OCI-LY1 (cell line): ENCODE results near the gene SLC12A5.

ENCODE experiments used
- H2AFZ ChIP-seq: fragments of 200-600 bp; sonication (generic), shearing (Covaris generic); 2 replicates; pipeline ENCODE4 v1.6.0; 2014; ENCODE audit warnings: antibody characterized with exemption, mild to moderate bottlenecking, low read length
- H3F3A ChIP-seq: fragments of 200-600 bp; sonication (generic), shearing (Covaris generic); 2 replicates; pipeline ENCODE4 v1.6.0; 2014; ENCODE audit warnings: mild to moderate bottlenecking, antibody characterized with exemption, low read length, moderate library complexity; ENCODE audit not compliant: insufficient read depth
- H3K27ac ChIP-seq: fragments of 200-600 bp; sonication (generic); 2 replicates; pipeline ENCODE4 v1.5.1; 2014; ENCODE audit warnings: low read length, mixed run types, mild to moderate bottlenecking, low read depth; ENCODE audit not compliant: poor library complexity, severe bottlenecking
- H3K27me3 ChIP-seq: fragments of 200-600 bp; sonication (generic); 2 replicates; pipeline ENCODE4 v1.6.0; 2014; ENCODE audit warnings: antibody characterized with exemption, mild to moderate bottlenecking, low read length, moderate library complexity; ENCODE audit not compliant: insufficient read depth
- H3K36me3 ChIP-seq: fragments of 200-600 bp; sonication (generic); 2 replicates; pipeline ENCODE4 v1.6.1; 2014; ENCODE audit warnings: mild to moderate bottlenecking, antibody characterized with exemption, low read length, moderate library complexity, mixed read lengths; ENCODE audit not compliant: insufficient read depth
- H3K4me1 ChIP-seq: fragments of 200-600 bp; sonication (generic); 2 replicates; pipeline ENCODE4 v1.5.1; 2014; ENCODE audit warnings: mild to moderate bottlenecking, low read length, moderate library complexity; ENCODE audit not compliant: insufficient read depth, severe bottlenecking
- H3K4me2 ChIP-seq: fragments of 200-600 bp; sonication (generic), shearing (Covaris generic); 2 replicates; pipeline ENCODE4 v1.6.1; 2014; ENCODE audit warnings: low read length
- H3K4me3 ChIP-seq: fragments of 200-600 bp; sonication (generic); 2 replicates; pipeline ENCODE4 v1.5.1; 2014; ENCODE audit warnings: low read length, low read depth, mild to moderate bottlenecking, mixed read lengths; ENCODE audit not compliant: poor library complexity, severe bottlenecking
- H3K79me2 ChIP-seq: fragments of 200-600 bp; shearing (Covaris generic); 2 replicates; pipeline ENCODE4 v1.6.1; 2016; ENCODE audit warnings: mixed run types, low read length, mixed read lengths; ENCODE audit not compliant: insufficient read depth
- H3K9ac ChIP-seq: fragments of 200-600 bp; sonication (generic), shearing (Covaris generic); 2 replicates; pipeline ENCODE4 v1.6.1; 2014; ENCODE audit warnings: mild to moderate bottlenecking, low read length, mixed read lengths
- H3K9me2 ChIP-seq: fragments of 200-600 bp; sonication (generic), shearing (Covaris generic); 2 replicates; pipeline ENCODE4 v1.6.1; 2014; ENCODE audit warnings: low read depth, mild to moderate bottlenecking, low read length, mixed read lengths
- H3K9me3 ChIP-seq: fragments of 200-600 bp; shearing (Covaris generic); 2 replicates; pipeline ENCODE4 v1.6.1; 2014; ENCODE audit warnings: low read length, mixed read lengths
- H4K20me1 ChIP-seq: fragments of 200-600 bp; sonication (generic), shearing (Covaris generic); 2 replicates; pipeline ENCODE4 v1.6.0; 2016; ENCODE audit warnings: mild to moderate bottlenecking, low read length; ENCODE audit not compliant: insufficient read depth
- CTCF ChIP-seq: fragments of 200-600 bp; sonication (generic), shearing (Covaris generic); IDR thresholded peaks from 2 replicates; pipeline ENCODE4 v1.5.1; 2017; ENCODE audit warnings: mild to moderate bottlenecking, antibody characterized with exemption, low read length, moderate library complexity, mixed read lengths
- EZH2 ChIP-seq: fragments of 200-600 bp; sonication (generic), shearing (Covaris generic); IDR thresholded peaks from 2 replicates; pipeline ENCODE4 v1.8.0; 2017; ENCODE audit warnings: borderline replicate concordance, mixed run types, mild to moderate bottlenecking, antibody characterized with exemption, low read length, moderate library complexity, mixed read lengths

The SLC12A5 gene

GRCh38 chr20:46013322-46013828 is 15.6 kb upstream of the SLC12A5 start:
- Histone ChIP-seq H3K9ac (no peak overlapping the region), H3F3A (no peaks in the 10 kb centered on the region), H4K20me1 (no peaks in the 10 kb centered on the region), H2AFZ (no peak overlapping the region), H3K27ac (no peak overlapping the region), H3K27me3 (no peaks in the 10 kb centered on the region; the same call in 1 of the 2 replicates), H3K79me2 (no peaks in the 10 kb centered on the region), H3K9me3 (no peaks in the 10 kb centered on the region; the same call in 1 of the 2 replicates), H3K9me2 (no peaks in the 10 kb centered on the region), H3K36me3 (no peaks in the 10 kb centered on the region), H3K4me3 (no peak overlapping the region), H3K4me1 (peaks cover 7% of the 10 kb centered on the region), H3K4me2 (no peak overlapping the region)
- no peak for TF ChIP-seq EZH2
- TF ChIP-seq CTCF = no peak

- H3K27me3 ChIP-seq = peaks cover 1% of the 10 kb centered on the region
- no peak overlapping the region for H3K27ac ChIP-seq
- H3K36me3 ChIP-seq = no peaks in the 10 kb centered on the region
- H2AFZ ChIP-seq = no peak overlapping the region
- TF ChIP-seq EZH2 (no peak), CTCF (peak; percentile 80)
- H3F3A ChIP-seq = no peaks in the 10 kb centered on the region
- peak overlapping the region; percentile 32 for H3K4me3 ChIP-seq
- H3K4me2 ChIP-seq = peak overlapping the region; percentile 59
- H3K9me3 ChIP-seq = no peaks in the 10 kb centered on the region; the same call in 1 of the 2 replicates
- H3K9me2 ChIP-seq = no peaks in the 10 kb centered on the region
- no peak overlapping the region for H3K9ac ChIP-seq
- no peaks in the 10 kb centered on the region for H3K79me2 ChIP-seq
- peaks cover 7% of the 10 kb centered on the region for H3K4me1 ChIP-seq
- H4K20me1 ChIP-seq = no peaks in the 10 kb centered on the region
These were observed 15.0 kb upstream of the SLC12A5 start for GRCh38 chr20:46013829-46014516.

GRCh38 chr20:46014517-46015396 is 14.3 kb upstream of the SLC12A5 start:
- Histone ChIP-seq H2AFZ (no peak overlapping the region), H3K4me1 (peaks cover 7% of the 10 kb centered on the region), H3K27me3 (peaks cover 4% of the 10 kb centered on the region), H3K4me2 (peak overlapping the region; percentile 59), H3K79me2 (no peaks in the 10 kb centered on the region), H3F3A (no peaks in the 10 kb centered on the region), H3K36me3 (no peaks in the 10 kb centered on the region), H3K27ac (no peak overlapping the region), H4K20me1 (no peaks in the 10 kb centered on the region), H3K4me3 (no peak overlapping the region), H3K9ac (no peak overlapping the region), H3K9me2 (no peaks in the 10 kb centered on the region), H3K9me3 (no peaks in the 10 kb centered on the region; the same call in 1 of the 2 replicates)
- TF ChIP-seq EZH2 = no peak
- TF ChIP-seq CTCF = no peak
